Measurements from ENCODE around the gene GLYATL3. TPM values are rescaled to one million over a fixed set of nuclear protein-coding genes. Genes with fewer than 3 reads are reported as not detected.
"Not testable (repeated sequence)": the region's sequence is repeated elsewhere in the genome, so short reads cannot be mapped to it uniquely, and the experiment has no call there.

Gene GLYATL3
- not detected for total RNA-seq

GRCh38 chr6:49499623-49500022, at the start of gene GLYATL3:
GLYATL3 (plus strand) TSS chr6:49499923; CDS start chr6:49511991, 12,068 bp downstream.
- FAIRE-seq (no peak), DNase-seq (ENCODE audit: low spot score in 2 of 2) (no peak)

DNA sequence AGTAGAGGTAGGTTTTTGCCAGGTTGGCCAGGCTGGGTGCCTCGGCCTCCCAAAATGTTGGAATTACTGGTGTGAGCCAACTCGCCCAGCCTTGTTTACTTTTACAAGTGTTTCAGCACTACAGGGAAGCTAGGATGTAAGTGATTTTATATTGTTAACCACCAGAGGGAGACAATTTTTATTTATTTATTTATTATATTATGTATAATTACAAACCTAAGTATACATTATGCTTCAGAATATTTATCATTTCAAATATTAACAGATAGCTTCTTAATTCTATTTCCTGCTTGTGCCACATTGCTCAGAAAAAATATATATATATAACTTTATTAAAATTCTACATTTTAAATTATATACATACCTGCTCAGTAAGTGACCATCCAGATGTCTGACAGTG, 46.5 kb upstream of the GLYATL3 start:
- FAIRE-seq (no peak), DNase-seq (ENCODE audit: low spot score in 2 of 2) (no peak)

GRCh38 chr6:49454787-49455709, 44.7 kb upstream of the GLYATL3 start:
- no peak for FAIRE-seq
- DNase-seq (ENCODE audit: low spot score in 2 of 2): no peak

- FAIRE-seq: no peak
- no peak for DNase-seq (ENCODE audit: low spot score in 2 of 2)
These were observed 42.0 kb upstream of the GLYATL3 start for GRCh38 chr6:49457771-49458170.

GRCh38 chr6:49462071-49462470, 37.7 kb upstream of the GLYATL3 start:
- no peak for FAIRE-seq
- no peak for DNase-seq (ENCODE audit: low spot score in 2 of 2)

DNA sequence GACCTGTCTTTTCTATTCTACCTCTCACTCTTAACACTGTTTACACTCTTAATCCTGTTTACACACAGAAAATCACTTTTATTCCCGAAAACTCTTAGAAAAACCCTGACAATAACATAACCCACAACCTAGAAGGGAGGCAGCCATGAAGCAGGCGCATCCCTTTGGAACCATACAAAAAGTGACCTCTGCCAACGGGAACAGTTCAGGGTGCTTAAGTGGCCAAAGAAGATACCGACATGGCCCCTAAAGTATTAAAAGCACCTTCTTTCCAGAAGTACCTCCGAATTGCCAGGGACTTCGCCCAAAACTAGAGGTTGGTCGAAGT, 37.2 kb upstream of the GLYATL3 start:
- DNase-seq (ENCODE audit: low spot score in 2 of 2) (no peak), FAIRE-seq (no peak)

GRCh38 chr6:49462927-49463611, 36.7 kb upstream of the GLYATL3 start, which contains the start of the genes CENPQ and MMUT:
CENPQ (plus strand) TSS chr6:49463370; CDS start chr6:49470177, 6,807 bp downstream.
MMUT (minus strand) TSS chr6:49463253; CDS start chr6:49459466, 3,787 bp downstream.
- FAIRE-seq (peak; percentile 47), DNase-seq (ENCODE audit: low spot score in 2 of 2) (peak; percentile 71 to 84)

- no peak for FAIRE-seq
- no peak for DNase-seq (ENCODE audit: low spot score in 2 of 2)
These were observed 36.1 kb upstream of the GLYATL3 start for GRCh38 chr6:49463612-49463967.

DNA sequence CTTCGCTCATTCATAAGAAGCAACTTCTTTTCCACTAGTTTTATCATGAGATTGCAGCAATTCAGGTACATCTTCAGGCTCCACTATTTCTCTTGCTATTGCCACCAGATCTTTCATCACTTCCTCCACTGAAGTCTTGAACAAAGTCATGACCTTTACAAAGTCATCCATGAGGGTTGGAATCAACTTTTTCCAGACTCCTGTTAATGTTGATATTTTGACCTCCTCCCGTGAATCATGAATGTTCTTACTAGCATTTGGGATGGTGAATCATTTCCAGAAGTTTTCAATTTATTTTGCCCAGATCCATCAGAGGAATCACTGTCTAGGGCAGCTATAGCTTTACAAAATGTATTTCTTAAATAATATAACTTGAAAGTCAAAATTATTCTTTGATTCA, 35.0 kb upstream of the GLYATL3 start:
- DNase-seq (ENCODE audit: low spot score in 2 of 2) (no peak), FAIRE-seq (no peak)

- FAIRE-seq (no peak), DNase-seq (ENCODE audit: low spot score in 2 of 2) (no peak)
These were observed 31.7 kb upstream of the GLYATL3 start for GRCh38 chr6:49468042-49468441.

- DNase-seq (ENCODE audit: low spot score in 2 of 2): not testable (repeated sequence)
These were observed 23.2 kb upstream of the GLYATL3 start for GRCh38 chr6:49476564-49476963.

DNA sequence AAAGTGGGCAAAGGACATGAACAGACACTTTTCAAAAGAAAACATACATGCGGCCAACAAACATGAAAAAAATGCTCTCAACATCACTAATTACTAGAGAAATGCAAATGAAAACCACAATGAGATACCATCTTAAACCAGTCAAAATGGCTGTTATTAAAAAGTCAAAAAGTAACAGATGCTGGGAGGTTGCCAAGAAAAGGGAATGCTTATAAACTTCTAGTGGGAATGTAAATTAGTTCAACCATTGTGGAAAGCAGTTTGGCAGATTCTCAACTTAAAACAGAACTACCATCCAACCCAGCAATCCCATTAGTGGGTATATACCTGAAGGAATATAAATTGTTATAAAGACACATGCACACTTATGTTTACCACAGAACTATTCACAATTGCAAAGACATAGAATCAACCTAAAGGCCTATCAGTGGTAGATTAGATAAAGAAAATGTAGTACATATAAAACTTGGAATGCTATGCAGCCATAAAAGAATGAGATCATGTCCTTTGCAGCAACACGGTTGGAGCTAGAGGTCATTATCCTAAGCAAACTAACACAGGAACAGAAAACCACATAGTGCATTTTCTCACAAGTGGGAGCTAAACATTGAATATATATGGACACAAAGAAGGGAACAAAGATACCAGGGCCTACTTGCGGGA, 20.3 kb upstream of the GLYATL3 start:
- FAIRE-seq (no peak), DNase-seq (ENCODE audit: low spot score in 2 of 2) (no peak)

More at GRCh38 chr6:49476564-49476963, 23.2 kb upstream of the GLYATL3 start:
- FAIRE-seq: not testable (repeated sequence)

DNA sequence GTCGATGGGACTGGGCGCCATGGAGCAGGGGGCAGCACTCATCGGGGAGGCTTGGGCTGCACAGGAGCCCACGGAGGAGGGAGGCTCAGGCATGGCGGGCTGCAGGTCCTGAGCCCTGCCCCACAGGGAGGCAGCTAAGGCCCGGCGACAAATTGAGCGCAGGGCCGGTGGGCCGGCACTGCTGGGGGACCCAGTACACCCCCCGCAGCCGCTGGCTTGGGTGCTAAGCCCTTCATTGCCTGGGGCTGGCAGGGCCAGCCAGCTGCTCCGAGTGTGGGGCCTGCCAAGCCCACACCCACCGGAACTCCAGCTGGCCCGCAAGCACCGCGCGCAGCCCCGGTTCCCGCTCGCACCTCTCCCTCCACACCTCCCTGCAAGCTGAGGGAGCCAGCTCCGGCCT, 17.9 kb upstream of the GLYATL3 start:
- FAIRE-seq; DNase-seq (ENCODE audit: low spot score in 2 of 2): not testable (repeated sequence)

- FAIRE-seq; DNase-seq (ENCODE audit: low spot score in 2 of 2): not testable (repeated sequence)
These were observed 16.3 kb upstream of the GLYATL3 start for GRCh38 chr6:49483380-49483779.

DNA sequence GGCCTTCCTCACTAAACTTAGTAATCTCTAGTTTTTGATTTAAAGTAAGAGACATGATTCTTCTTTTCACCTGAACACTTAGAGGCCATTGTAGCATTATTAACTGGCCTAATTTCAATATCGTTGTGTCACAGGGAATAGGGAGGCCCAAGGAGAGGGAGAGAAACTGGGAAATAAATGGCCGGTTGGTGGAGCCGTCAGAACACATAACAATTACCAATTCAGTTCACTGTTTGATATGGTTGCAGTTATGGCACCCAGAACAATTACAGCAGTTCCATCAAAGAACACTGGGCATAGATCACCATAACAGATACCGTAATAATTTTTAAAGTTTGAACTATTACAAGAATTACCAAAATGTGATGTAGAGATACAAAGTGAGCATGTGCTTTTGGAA, 9.1 kb upstream of the GLYATL3 start:
- DNase-seq (ENCODE audit: low spot score in 2 of 2): no peak
- no peak for FAIRE-seq

DNA sequence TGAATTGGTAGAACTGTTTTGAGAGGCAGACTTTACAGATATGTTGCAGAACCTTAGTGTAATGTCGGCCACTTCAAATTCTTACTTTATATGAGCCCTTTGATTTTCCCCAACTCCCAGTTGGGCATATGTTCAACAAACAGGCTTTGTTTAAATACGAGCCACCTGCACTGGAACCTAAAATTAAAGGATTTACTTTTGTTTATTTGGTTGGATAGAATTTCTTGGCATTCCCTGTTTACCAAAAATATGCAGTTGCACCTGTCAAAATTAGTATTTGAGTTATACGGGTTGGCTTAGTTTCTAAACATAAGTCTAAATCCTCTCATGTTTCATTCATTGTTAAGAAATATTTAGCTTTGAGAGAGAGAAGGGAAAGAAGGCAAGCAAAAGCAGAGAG, 2.4 kb upstream of the GLYATL3 start:
- FAIRE-seq: no peak
- no peak for DNase-seq (ENCODE audit: low spot score in 2 of 2)

- DNase-seq (ENCODE audit: low spot score in 2 of 2) (no peak), FAIRE-seq (no peak)
These were observed 597 bp upstream of the GLYATL3 start for GRCh38 chr6:49499126-49499525.

DNA sequence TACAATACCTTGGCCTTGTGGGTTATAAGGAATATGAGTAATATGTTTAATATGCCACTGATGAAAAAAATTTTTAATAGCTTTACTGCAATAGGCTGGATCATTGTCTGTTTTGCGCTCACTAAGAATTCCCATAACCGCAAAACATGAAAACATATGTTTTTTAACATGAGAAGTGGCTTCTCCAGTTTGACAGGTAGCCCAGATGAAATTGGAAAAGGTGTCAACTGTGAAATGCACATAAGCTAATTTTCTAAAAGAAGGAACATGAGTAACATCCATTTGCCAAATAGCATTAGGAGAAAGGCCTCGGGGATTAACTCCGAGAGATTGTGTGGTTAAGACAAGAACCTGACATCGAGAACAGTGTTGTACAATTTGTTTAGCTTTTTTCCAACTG, 4.9 kb downstream of the GLYATL3 start:
- DNase-seq (ENCODE audit: low spot score in 2 of 2) (no peak), FAIRE-seq (no peak)

GRCh38 chr6:49506569-49507111, 6.9 kb downstream of the GLYATL3 start:
- no peak for DNase-seq (ENCODE audit: low spot score in 2 of 2)
- FAIRE-seq: no peak

DNA sequence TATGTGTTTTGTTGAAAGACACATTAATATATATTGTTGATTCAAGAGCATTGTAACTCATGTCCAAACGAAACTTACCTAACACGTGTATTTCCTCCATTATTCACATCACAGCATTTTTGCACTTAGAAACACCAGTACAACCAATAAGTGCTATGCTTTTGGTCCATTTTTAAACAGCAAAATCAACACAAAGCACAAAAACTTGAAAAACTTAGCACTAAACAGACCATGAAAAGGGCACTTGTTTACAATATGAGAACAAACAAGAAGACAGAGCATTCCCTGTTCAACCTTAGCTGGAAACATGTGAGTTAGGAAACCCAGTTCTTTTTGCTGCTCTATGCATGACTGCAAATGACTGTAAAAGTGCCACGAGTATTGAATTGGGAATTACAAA, 9.6 kb downstream of the GLYATL3 start:
- FAIRE-seq: no peak

More for the DNA sequence above, 9.6 kb downstream of the GLYATL3 start:
- DNase-seq (ENCODE audit: low spot score in 2 of 2): no peak

Data from frontal cortex (tissue), 4 donors.